GM21381 (cell line): ENCODE results near the gene ANO1.
"Not testable (repeated sequence)": the region's sequence is repeated elsewhere in the genome, so short reads cannot be mapped to it uniquely, and the experiment has no call there.

Experiments used
- ATAC-seq: cut with Tn5 transposase; IDR thresholded peaks from one replicate; pipeline ENCODE4 v1.9.1; 2021; ENCODE audit warnings: mild to moderate bottlenecking, moderate library complexity; ENCODE audit not compliant: unreplicated experiment

Gene ANO1

GRCh38 chr11:70184396-70184795 is 106.3 kb downstream of the ANO1 start:
- no peak for ATAC-seq

- ATAC-seq: no peak
Measured at GRCh38 chr11:70185348-70186055, 107.4 kb downstream of the ANO1 start.

DNA sequence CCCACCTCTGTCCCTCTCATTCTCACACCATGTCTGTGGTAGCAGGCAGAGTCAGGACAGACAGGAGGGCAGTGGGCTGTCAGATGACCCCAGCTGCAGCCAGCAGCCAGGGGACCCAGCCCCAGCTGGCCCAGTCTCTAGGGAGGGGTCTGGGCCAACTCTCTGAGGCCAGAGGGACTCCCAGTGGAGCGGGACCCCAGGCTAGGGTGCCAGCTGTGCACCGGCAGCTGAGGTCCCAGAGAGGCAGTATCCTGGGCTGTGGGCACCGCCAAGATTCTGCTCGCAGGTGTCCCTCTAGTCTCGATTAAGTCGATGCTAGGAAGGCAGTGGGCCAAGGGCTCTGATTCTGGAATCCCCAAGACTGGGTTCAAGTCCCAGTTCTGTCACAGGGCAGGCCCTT is 108.3 kb downstream of the ANO1 start:
- ATAC-seq: no peak

DNA sequence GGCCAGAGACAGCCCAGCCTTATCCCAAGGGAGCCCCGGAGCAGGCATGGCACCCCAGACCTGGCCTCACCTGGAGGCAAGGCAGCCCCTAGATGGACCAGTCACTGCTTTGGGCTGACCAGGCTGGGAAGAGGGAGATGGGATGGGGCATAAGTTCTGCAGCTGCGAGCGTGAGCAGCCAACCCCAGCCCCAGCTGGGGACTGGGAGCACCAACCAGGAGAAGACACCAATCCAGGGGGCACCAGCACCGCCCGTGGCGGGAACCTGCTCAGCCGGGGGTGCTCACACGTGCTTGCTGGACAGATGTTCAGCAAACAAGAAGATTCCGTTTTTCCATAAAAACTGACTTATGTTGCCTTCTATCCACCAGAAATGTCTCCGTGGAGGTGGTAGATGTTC is 108.8 kb downstream of the ANO1 start:
- ATAC-seq: no peak

- no peak for ATAC-seq
Measured at GRCh38 chr11:70187771-70188170, 109.7 kb downstream of the ANO1 start.

DNA sequence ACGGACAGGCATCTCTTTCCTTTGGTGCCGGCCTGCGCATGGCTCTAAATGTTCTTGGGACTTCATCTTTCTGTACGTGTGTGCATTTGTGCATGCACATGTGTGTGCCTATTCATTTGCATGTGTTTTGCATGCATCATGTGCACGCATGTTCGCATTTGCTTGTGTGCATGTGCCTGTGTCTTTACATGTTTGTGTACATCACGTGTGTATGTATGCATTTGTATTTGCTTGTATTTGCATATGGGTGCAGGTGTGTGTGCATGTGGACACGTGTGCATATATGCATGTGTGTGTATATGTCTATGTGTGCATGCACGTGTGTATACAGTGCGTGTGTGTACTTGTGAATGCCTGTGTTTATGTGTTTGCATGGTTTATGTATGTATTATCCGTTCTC is 111.5 kb downstream of the ANO1 start:
- ATAC-seq: no peak

GRCh38 chr11:70191495-70192140 is 113.5 kb downstream of the ANO1 start:
- ATAC-seq: no peak

DNA sequence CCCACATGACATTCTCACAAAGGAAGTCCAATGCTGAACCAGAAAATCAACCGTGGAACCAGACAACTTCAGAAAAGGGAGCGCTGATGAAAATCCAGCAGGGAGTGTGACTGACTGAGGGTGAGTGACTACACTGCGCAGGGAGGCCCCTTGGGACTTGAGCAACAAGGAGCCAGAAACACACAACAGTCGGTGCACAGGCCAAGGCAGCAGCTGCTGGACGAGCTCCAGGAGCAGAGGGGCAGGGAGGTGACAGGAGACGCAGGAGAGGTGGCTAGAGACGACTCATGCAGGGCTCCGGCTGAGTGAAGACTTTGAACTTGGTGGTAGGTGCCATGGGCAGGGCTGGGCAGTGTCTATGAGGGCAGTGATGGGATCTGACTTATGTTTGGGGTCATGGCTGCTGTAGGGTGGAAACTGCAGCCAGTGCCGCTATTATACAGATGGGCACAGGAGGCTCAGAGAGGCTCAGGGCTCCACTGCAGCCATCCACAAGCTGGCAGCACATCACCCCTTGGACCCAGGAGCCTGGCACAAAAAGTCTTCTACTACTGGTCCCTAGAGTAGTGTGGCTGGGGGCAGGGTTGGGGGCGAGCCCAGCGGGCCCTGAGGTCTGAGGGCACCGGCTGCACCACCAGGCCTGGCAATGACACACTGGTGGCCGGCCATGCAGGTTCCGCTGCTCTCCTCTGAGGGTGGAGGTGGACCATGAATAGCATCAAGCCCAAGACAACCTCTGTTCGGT is 114.7 kb downstream of the ANO1 start:
- ATAC-seq: no peak

DNA sequence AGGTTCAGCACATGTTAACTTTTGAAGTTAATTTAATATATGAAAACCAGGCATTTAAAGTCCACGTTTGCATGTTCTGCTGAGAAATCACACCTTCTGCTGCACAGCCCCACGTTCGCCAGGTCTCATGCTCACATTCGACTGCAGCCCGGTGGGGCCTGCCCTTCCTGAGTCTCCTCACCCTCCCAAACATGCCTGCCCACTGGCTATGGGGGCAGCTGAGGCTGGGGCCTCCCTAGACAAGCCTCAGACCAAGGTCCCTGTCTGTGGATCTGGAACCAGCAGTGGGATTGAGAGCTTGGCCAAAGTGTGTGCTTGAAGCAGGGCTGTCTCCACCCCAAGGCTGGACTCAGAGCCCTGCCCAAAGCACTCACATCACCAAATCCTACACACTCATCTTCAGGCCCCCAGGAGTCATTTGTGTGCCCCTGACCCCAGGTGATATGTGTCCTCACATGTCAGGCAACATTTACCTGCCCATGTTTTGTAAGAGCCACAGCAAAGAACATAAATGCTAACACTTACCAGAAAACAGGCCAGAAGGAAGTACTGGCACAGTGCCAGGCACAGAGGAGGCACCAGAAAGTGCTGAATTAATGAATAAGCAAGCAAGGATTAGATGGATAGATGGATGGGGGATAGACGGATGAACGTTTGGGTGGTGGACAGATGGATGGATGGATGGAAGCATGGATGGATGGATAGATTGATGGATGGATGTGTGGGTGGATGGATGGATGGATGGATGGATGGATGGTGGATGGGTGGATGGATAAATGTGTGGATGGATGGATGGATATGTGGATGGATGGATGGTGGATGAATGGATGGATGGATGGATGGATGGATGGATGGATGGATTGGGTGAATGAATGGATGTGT is 115.5 kb downstream of the ANO1 start:
- ATAC-seq: no peak

DNA sequence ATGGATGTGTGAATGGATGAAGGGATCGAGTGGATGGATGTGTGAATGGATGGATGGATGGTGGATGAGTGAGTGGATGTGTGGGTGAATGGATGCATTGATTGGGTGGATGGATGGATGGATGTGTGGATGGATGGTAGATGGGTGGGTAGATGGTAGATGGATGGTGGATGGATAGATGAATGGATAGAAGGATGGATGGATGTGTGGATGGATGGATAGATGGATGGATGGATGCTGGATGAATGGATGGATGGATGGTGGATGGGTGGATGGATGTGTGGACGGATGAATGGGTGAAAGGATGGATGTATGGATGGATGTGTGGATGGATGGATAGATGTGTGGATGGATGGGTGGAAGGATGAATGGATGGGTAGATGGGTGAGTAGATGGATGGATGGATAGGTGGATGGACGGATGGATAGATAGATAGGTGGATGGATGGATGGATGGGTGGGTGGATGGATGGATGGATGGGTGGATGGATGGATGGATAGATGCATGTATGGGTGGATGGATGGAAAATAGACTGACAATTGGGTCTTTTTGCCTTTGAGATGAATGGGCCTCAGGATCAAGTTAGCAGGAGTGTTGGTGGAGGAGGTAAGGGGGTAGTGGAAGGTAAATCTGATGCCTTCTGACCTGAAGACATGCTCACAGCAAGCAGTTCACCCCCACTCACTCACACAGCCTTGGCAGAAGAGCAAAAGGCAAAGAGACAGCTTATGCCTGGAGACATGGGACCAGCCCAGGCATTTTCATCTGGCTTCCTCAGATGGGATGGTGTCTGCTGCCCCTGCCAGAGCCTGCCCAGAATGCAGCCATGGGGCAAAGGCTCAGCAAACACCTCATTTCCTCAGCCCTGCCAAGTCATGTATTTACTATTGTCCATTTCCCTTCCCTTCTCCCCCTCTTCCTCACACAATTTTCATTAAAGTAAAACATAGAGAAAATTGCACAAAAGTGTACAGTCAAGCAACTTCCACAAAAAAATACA is 117.0 kb downstream of the ANO1 start:
- ATAC-seq: no peak

- no peak for ATAC-seq
Measured at GRCh38 chr11:70200212-70200844, 122.2 kb downstream of the ANO1 start.

- not testable (repeated sequence) for ATAC-seq
Measured at GRCh38 chr11:70201047-70201446, 122.9 kb downstream of the ANO1 start.

DNA sequence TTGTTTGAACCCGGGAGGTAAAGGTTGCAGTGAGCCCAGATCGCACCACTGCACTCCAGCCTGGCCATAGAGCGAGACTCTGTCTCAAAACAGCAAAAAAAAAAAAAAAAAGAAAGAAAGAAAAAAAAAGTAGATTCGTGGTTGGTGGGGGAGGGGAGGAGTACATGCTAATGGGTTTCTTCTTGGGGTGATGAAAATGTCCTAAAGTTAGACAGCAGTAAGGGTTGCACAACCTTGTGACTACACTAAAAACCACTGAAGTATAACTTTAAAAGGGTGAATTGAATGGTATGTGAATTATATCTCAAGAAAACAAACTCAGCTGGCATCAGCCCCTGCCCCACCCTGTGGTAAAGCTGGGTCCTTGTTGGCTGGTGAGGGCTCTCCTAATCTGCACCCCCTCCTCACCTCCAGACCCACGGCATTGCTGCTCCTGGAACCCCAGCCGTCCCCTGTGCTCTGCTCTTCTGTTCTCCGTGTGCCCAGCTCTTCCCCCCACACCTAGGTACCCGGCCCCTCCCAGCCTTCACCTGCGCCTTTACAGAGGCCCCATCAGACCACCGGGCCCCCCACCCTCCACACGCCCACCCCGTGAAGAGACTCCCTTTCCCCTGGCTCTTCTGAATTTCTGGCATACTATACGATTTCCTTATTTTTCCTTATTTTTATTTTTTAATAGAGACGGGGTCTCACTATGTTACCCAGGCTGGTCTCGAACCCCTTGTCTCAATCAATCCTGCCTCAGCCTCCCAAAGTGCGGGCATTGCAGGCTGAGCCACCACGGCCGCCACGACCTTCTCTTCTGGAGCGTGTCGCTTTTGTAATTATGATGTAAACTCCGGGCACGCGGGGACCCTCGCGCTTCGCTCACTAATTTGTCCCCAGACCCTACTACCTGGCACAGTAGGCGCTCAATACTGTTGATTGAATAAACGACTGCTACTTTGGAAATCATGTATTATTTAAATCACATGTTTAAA is 124.1 kb downstream of the ANO1 start:
- no peak for ATAC-seq

- peak; percentile 60 for ATAC-seq
Measured at GRCh38 chr11:70202920-70203750, 125.0 kb downstream of the ANO1 start, which contains the start of gene FADD. FADD (plus strand) TSS chr11:70203296; CDS start chr11:70203460, 164 bp downstream.

DNA sequence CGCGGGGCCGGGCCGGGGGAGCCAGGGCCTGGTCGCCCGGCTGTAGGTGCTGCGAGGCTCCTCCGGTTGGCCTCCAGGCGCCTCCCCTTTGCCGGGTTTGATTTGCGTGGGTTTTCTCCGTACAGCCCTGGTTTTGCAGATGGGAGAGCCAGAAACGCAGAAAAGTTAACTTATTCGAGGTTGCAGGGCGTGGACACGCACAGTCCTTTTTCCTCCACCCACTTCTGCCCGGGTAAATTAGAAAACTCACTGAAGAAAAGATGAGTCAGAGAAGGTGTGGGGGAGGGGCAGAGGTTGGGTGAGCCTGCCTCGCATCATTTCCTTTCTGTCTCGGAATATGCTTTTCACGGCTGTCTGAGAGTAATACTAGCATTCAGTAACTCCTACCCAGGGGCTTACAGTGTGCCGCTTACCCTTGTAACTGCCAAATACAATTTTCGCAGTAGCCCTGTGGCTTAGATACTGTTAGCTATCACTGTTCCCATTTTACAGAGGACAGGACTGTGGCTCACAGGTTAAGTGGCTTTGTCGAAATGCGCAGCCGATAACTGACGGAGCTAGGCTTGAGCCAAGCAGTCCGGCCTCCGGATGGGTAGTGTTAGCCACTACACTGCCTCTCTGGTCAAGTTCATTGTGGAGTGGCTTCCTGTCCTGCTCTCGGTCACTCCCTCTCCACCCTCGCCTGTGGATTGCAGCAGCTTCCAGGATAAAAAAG is 125.8 kb downstream of the ANO1 start:
- ATAC-seq: peak; percentile 23

- ATAC-seq: no peak
Measured at GRCh38 chr11:70204466-70204799, 126.3 kb downstream of the ANO1 start.
